ENCODE data around the gene FOXD2.

GRCh38 chr1:47411436-47411835 lies 26.4 kb upstream of the FOXD2 start:
- TF ChIP-seq CTCF (IDR thresholded peaks at IDR 0.05) (no peak), POLR2A (IDR thresholded peaks at IDR 0.05) (no peak)

Measured in body of pancreas (tissue), 4 donors.